Fibroblast of peridontal ligament (primary cell): ENCODE data around the gene GADD45G.

Experiments
- DNase-seq: peaks from one replicate; pipeline ENCODE4 v3.0.0-alpha.2; 2010; ENCODE audit errors: extremely low read depth

The GADD45G gene

GRCh38 chr9:89604729-89605464 lies at the start of gene GADD45G:
GADD45G (plus strand) TSS chr9:89605012; CDS start chr9:89605122, 110 bp downstream.
- peak; percentile 28 for DNase-seq

DNA sequence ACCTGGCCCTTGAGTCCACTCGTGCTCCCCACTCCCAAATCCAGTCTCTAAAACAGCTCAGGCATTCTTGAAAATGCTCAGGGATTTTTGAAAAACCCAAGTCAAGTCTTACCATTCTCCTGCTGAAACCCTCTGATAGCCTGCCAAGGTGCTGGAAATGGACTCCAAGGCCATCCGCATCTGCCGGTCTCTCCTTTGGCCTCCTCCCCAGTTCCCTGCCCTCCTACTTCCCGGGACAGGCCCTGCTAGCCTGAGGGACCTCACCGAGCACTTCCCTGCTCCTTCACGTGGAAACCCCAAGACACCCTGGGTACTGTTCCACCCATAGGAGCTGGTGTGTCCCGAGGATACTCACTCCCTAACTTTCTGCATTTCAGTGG lies 49.8 kb upstream of the GADD45G start:
- DNase-seq: no peak

- DNase-seq: no peak
These were observed 49.1 kb upstream of the GADD45G start for GRCh38 chr9:89555451-89556375.

DNA sequence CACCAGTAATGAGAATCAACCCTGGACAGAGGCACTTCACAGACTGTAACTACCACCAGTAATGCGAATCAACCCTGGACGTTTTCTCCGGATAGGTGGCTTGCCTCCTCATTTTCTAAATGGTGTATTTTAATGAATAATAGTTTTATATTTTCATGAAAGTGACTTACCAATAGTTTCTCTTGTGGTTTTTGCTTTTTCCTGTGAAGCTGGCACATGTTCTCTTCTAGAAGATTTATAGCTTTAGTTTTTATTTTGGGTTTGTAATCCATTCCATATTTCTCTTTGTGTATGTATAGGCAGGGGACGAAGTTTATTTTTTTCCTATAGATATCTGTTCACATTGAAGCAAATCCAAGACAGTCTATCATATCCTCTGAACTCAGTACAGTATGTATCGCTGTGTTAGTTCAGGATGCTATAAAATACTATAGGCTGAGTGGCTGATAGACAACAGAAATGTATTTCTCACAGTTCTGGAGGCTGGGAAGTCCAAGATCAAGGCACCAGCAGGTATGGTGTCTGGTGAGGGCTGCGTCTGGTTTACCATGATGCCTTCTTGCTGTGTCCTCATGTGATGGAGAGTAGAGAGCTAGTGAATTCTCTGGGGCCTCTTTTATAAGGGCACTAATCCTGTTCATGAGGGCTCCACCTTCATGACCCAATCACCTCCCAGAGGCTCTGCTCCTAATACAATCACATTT lies 46.5 kb upstream of the GADD45G start:
- DNase-seq: no peak

DNA sequence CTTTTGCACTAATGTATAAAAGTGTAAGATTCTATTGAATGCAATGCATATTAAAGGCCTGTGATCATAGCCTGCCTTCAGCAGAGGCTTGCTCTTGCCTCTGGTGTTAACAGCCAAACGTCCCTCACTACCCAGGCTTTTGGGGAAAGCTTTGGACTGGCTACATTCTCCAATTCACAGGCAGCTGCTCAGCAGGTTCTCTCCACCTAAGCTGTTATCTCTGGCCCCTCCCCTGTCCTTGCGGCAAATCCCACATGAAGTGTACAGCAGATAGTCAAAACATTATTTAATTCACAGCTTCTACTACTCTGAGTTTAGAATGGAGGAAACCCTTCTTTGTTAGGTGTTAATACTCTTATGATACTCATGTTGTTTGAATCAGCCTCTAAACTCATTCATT lies 45.9 kb upstream of the GADD45G start:
- no peak for DNase-seq

GRCh38 chr9:89562186-89562814 lies 42.5 kb upstream of the GADD45G start:
- DNase-seq: no peak

- DNase-seq: no peak
These were observed 41.1 kb upstream of the GADD45G start for GRCh38 chr9:89563571-89564345.

DNA sequence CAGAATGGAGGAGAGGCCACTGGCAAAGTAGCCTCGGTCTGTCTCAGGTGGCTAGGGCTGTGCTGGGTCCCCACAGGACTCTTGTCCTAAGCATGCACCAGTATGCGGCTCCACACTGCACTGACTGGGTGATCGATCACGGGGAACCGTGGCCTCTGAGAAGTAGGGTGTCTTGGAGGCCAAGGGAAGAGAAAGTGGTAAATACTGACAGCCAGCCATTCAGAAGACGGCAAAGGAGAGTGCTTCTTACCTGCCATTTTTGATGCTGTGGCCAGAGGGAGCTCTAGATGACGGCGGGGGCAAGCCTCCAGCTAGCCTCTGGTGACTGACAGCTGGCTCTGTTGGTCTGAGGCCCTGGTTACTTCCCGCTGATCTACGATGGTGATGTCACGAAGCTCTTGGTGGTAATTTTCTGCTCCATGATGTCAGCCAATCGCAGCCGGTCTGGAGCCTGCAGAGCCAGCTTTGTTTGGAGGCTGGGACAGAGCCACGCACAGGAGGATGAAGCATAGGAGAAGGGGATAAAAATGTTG lies 40.4 kb upstream of the GADD45G start:
- no peak for DNase-seq

GRCh38 chr9:89567649-89568048 lies 37.2 kb upstream of the GADD45G start:
- no peak for DNase-seq

DNA sequence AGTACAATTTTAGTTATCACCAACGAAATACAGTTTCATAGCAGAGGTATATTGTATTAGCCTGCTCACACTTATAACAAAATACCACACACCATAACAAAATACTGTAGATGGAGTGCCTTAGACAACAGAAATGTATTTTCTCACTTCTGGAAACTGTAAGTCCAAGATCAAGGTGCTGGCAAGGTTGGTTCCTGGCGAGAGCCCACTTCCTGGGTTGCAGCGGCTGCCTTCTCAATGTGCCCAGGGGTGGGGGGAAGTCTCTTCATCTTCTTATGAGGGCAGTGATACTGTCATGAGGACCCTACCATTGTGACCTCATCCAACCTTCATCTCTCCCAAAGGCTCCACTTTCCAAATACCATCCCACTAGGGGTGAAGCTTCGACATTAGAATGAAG lies 30.5 kb upstream of the GADD45G start:
- no peak for DNase-seq

- DNase-seq: peak; percentile 60
These were observed 28.4 kb upstream of the GADD45G start for GRCh38 chr9:89576404-89576839.

DNA sequence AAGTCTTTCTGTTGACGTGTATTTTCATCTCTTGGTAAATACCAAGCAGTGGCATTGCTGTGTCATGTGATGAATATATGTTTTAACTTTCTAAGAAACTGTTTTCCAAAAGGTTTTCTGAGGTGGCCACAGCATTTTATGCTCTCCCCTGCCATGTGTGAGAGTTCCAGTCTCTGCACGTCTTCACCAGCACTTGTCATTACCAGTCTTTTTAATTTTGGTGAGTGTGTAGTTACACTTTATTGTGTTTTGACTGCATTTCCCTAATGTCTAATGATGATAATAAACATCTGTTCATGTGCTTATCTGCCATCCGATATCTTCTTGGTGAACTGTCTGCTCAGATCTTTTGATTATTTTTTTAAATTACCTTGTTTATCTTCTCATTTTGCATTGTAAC lies 27.4 kb upstream of the GADD45G start:
- no peak for DNase-seq

DNA sequence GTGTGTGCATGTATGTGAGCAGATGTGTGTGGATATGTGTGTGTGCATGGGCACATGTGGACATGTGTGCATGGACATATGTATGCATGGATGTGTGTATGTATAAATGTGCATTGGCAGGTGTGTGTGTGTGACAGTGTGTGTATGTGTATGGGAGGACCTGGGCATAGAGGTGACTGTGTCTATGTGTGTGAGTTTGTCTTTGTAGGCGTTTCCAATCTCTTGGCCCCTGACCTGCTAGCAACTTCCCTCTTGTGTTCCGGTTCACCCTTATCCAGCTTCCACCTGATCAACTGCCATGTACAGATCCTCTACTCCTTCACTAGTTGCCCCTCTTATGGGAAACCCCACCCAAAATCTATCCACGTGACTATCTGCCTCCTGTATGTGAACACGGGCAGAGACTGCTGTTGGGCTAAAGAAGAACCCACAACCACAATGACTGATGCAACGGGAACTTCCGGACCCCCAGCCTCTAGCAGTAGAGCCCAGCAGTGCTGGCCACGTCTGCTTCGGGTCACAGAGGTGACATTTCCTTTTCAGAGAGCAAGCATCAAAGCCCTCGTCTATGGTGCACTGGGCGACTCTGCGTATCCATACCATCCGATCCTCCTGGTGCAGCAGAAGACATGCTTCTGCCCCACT lies 24.9 kb upstream of the GADD45G start:
- no peak for DNase-seq

GRCh38 chr9:89586311-89586710 lies 18.5 kb upstream of the GADD45G start:
- DNase-seq: no peak

DNA sequence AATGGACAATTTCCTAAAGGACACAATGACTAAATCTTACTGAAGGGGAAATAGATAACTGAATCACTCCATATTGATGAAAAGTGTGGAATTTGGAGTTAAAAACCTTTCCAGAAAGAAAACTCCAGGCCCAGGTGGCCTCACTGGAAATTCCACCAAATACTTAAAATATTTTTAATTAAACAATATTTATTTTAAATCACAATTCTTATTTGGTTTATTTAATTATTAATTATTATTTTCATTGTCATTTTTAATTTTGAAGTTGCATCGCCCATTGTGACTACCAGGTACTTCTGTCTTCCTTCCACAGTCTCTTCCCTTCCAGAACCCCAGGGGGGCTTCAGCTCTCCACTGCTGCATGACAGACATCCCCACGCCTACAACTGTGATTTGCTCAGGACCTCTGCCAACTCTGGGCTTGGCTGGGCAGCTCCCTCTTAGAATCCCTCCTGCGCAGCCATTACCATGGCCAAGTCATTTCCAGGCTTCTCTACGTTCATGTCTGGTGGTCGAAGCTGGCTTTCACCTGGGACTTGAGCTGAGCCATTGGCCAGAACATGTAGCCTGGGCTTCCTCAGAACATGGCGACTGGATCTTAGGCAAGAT lies 16.4 kb upstream of the GADD45G start:
- no peak for DNase-seq

GRCh38 chr9:89590415-89590814 lies 14.4 kb upstream of the GADD45G start:
- DNase-seq: no peak

GRCh38 chr9:89591274-89592212 lies 13.3 kb upstream of the GADD45G start:
- no peak for DNase-seq

GRCh38 chr9:89592213-89592815 lies 12.5 kb upstream of the GADD45G start:
- no peak for DNase-seq
